ENCODE data around the gene CCNJ.

DNA sequence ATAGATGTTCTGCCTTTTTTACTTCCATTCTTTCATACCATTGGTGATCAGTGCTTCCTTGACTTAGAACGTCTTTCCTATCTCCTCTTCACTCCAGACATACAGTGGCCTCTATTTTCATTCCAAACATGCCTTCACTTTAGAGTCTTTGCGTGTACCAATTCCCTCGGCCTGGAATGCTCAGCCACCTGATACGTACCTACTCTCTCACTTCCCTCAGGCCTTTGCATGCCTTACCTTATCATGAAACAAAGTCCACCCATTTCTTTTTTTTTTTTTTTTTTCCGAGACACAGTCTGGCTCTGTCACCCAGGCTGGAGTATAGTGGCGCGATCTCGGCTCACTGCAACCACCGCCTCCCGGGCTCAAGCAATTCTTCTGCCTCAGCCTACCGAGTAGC is 2.2 kb upstream of the CCNJ start:
- TF ChIP-seq CREB1 (CRISPR knock-in tag; IDR thresholded peaks at IDR 0.05; ENCODE audit: low read depth) (no peak), POLR2AphosphoS5 (IDR thresholded peaks at IDR 0.05; ENCODE audit: low read depth) (no peak), STAT1 (IDR thresholded peaks at IDR 0.05; ENCODE audit: unreplicated experiment) (no peak), EZH2phosphoT487 (IDR thresholded peaks at IDR 0.05; ENCODE audit: unreplicated experiment) (no peak)
- TF ChIP-seq, protein P1, sequence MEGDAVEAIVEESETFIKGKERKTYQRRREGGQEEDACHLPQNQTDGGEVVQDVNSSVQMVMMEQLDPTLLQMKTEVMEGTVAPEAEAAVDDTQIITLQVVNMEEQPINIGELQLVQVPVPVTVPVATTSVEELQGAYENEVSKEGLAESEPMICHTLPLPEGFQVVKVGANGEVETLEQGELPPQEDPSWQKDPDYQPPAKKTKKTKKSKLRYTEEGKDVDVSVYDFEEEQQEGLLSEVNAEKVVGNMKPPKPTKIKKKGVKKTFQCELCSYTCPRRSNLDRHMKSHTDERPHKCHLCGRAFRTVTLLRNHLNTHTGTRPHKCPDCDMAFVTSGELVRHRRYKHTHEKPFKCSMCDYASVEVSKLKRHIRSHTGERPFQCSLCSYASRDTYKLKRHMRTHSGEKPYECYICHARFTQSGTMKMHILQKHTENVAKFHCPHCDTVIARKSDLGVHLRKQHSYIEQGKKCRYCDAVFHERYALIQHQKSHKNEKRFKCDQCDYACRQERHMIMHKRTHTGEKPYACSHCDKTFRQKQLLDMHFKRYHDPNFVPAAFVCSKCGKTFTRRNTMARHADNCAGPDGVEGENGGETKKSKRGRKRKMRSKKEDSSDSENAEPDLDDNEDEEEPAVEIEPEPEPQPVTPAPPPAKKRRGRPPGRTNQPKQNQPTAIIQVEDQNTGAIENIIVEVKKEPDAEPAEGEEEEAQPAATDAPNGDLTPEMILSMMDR (conservative IDR thresholded peaks at IDR 0.05; ENCODE audit: low read depth in 2 of 2): no peak
- TF ChIP-seq, protein P2, sequence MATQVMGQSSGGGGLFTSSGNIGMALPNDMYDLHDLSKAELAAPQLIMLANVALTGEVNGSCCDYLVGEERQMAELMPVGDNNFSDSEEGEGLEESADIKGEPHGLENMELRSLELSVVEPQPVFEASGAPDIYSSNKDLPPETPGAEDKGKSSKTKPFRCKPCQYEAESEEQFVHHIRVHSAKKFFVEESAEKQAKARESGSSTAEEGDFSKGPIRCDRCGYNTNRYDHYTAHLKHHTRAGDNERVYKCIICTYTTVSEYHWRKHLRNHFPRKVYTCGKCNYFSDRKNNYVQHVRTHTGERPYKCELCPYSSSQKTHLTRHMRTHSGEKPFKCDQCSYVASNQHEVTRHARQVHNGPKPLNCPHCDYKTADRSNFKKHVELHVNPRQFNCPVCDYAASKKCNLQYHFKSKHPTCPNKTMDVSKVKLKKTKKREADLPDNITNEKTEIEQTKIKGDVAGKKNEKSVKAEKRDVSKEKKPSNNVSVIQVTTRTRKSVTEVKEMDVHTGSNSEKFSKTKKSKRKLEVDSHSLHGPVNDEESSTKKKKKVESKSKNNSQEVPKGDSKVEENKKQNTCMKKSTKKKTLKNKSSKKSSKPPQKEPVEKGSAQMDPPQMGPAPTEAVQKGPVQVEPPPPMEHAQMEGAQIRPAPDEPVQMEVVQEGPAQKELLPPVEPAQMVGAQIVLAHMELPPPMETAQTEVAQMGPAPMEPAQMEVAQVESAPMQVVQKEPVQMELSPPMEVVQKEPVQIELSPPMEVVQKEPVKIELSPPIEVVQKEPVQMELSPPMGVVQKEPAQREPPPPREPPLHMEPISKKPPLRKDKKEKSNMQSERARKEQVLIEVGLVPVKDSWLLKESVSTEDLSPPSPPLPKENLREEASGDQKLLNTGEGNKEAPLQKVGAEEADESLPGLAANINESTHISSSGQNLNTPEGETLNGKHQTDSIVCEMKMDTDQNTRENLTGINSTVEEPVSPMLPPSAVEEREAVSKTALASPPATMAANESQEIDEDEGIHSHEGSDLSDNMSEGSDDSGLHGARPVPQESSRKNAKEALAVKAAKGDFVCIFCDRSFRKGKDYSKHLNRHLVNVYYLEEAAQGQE (IDR thresholded peaks at IDR 0.05; ENCODE audit: unreplicated experiment): no peak

All from GM23338 (cell line).